ENCODE results near the gene ACOT13. TPM values are rescaled to one million over a fixed set of nuclear protein-coding genes. Genes with fewer than 3 reads are reported as not detected.
"Not testable (repeated sequence)": the region's sequence is repeated elsewhere in the genome, so short reads cannot be mapped to it uniquely, and the experiment has no call there.

Gene ACOT13
- total RNA-seq, 3 donors from 2014 or later (not counting 1 experiment from before 2014, with no cell fraction given): 3.2 to 4.3 (median 4.2) TPM

- H3K36me3 Mint-ChIP-seq: no peaks in the 10 kb centered on the region
- WGBS (ENCODE audit: insufficient coverage): 100% methylated on average over 1 of the region's 1 CpG
- H3K36me3 ChIP-seq (ENCODE audit: control insufficient read depth, insufficient read depth, low read length): no peaks in the 10 kb centered on the region
- H3K9me3 ChIP-seq (ENCODE audit: control insufficient read depth, insufficient read depth, low read length): no peaks in the 10 kb centered on the region
- H3K27me3 Mint-ChIP-seq (ENCODE audit: low read depth in 2 of 2): peaks cover 26 to 56% of the 10 kb centered on the region in 2 donors
- no peak overlapping the region for H3K4me3 Mint-ChIP-seq
- ATAC-seq (no peak), DNase-seq (no peak)
- no peaks in the 10 kb centered on the region for H3K4me1 ChIP-seq (ENCODE audit: control insufficient read depth, insufficient read depth, low read length)
- H3K27ac ChIP-seq (ENCODE audit: low read length): no peak overlapping the region
- no peaks in the 10 kb centered on the region for H3K9me3 Mint-ChIP-seq
- intact Hi-C loops (cut with micrococcal nuclease): no loop called here
- no peak overlapping the region for H3K27ac Mint-ChIP-seq
- H3K4me3 ChIP-seq (ENCODE audit: low read length): no peak overlapping the region
- peaks cover 2% of the 10 kb centered on the region for H3K27me3 ChIP-seq (ENCODE audit: control insufficient read depth, insufficient read depth, low read length)
- TF ChIP-seq, protein P1, sequence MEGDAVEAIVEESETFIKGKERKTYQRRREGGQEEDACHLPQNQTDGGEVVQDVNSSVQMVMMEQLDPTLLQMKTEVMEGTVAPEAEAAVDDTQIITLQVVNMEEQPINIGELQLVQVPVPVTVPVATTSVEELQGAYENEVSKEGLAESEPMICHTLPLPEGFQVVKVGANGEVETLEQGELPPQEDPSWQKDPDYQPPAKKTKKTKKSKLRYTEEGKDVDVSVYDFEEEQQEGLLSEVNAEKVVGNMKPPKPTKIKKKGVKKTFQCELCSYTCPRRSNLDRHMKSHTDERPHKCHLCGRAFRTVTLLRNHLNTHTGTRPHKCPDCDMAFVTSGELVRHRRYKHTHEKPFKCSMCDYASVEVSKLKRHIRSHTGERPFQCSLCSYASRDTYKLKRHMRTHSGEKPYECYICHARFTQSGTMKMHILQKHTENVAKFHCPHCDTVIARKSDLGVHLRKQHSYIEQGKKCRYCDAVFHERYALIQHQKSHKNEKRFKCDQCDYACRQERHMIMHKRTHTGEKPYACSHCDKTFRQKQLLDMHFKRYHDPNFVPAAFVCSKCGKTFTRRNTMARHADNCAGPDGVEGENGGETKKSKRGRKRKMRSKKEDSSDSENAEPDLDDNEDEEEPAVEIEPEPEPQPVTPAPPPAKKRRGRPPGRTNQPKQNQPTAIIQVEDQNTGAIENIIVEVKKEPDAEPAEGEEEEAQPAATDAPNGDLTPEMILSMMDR (IDR thresholded peaks at IDR 0.05): no peak
- no peaks in the 10 kb centered on the region for H3K4me1 Mint-ChIP-seq
Observed at GRCh38 chr6:24632573-24632972, 34.3 kb upstream of the ACOT13 start.

DNA sequence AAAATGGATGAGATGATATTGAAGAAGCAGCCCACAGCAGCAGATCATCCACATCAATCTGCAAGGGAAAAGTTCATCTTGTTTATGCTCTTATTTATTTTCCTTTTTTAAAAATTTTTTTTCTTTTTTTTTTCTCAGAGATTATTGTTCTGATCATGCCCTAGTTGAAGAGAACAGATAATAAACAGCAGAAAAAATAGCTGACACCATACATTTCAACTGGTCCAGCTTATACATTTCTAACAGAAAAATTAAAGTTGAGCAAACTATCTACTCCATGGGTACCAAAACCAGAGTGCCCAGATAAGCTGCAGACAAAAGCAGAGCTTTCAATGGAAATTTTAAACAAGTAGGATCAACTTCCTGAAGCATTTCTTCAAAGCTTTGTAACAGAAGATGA, 30.2 kb upstream of the ACOT13 start:
- H3K9me3 Mint-ChIP-seq: no peaks in the 10 kb centered on the region
- TF ChIP-seq, protein P1 (IDR thresholded peaks at IDR 0.05): no peak
- peaks cover 35 to 61% of the 10 kb centered on the region in 2 donors for H3K27me3 Mint-ChIP-seq (ENCODE audit: low read depth in 2 of 2)
- no peak overlapping the region for H3K4me3 ChIP-seq (ENCODE audit: low read length)
- H3K36me3 Mint-ChIP-seq: no peaks in the 10 kb centered on the region
- H3K4me1 ChIP-seq (ENCODE audit: control insufficient read depth, insufficient read depth, low read length): no peaks in the 10 kb centered on the region
- intact Hi-C loops (cut with micrococcal nuclease): no loop called here
- no peak for ATAC-seq
- no peak for DNase-seq
- H3K9me3 ChIP-seq (ENCODE audit: control insufficient read depth, insufficient read depth, low read length): no peaks in the 10 kb centered on the region
- H3K36me3 ChIP-seq (ENCODE audit: control insufficient read depth, insufficient read depth, low read length): no peaks in the 10 kb centered on the region
- H3K4me1 Mint-ChIP-seq: peaks cover 0 to 5% of the 10 kb centered on the region in 2 donors
- H3K4me3 Mint-ChIP-seq: no peak overlapping the region
- no peak overlapping the region for H3K27ac Mint-ChIP-seq
- H3K27ac ChIP-seq (ENCODE audit: low read length): no peak overlapping the region
- H3K27me3 ChIP-seq (ENCODE audit: control insufficient read depth, insufficient read depth, low read length): peaks cover 5% of the 10 kb centered on the region

DNA sequence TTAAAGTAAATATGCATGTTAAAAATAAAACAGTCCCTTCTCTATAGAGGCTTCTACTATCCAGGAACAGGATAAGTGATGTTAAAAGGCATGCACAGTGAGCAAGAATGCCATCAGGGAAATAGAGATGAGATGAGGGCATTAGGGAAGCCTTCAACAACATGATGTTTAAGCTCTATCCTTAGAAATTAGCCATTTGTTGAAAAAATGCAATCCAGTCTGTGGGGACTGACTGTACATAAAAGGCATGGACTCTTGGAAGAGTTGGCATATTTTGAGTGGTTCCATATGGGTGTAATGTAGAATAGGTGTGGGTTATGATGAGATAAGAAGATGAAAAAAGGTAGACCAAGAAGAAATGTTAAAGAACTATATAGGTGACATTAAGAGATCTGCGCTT, 26.7 kb upstream of the ACOT13 start:
- Histone ChIP-seq H3K4me3 (ENCODE audit: low read length) (no peak overlapping the region), H3K4me1 (ENCODE audit: control insufficient read depth, insufficient read depth, low read length) (no peaks in the 10 kb centered on the region), H3K9me3 (ENCODE audit: control insufficient read depth, insufficient read depth, low read length) (no peaks in the 10 kb centered on the region), H3K27ac (ENCODE audit: low read length) (no peak overlapping the region), H3K36me3 (ENCODE audit: control insufficient read depth, insufficient read depth, low read length) (no peaks in the 10 kb centered on the region), H3K27me3 (ENCODE audit: control insufficient read depth, insufficient read depth, low read length) (peaks cover 20% of the 10 kb centered on the region)
- Mint-ChIP-seq H3K27ac (no peak overlapping the region), H3K4me3 (no peak overlapping the region), H3K36me3 (no peaks in the 10 kb centered on the region), H3K27me3 (ENCODE audit: low read depth in 2 of 2) (peaks cover 31 to 33% of the 10 kb centered on the region in 2 donors), H3K9me3 (no peaks in the 10 kb centered on the region), H3K4me1 (peaks cover 2 to 8% of the 10 kb centered on the region in 2 donors)
- DNase-seq (no peak), ATAC-seq (no peak)
- TF ChIP-seq, protein P1 (IDR thresholded peaks at IDR 0.05): no peak
- intact Hi-C loops (cut with micrococcal nuclease): no loop called here
- no CpG with 5 or more reads among the region's 1 CpG for WGBS (ENCODE audit: insufficient coverage)

DNA sequence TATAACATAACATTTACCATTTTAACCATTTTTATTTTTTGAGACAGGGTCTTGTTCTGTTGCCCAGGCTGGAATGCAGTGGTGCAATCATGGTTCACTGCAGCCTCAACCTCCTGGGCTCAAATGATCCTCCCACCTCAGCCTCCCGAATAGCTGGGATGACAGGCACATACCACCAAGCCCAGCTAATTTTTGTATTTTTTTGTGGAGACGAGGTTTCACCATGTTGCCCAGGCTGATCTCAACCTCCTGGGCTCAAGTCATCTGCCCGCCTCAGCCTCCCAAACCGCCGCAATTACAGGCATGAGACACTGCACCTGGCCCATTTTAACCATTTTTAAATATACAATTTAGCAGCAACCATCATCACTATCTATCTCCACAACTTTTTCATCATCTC, 26.2 kb upstream of the ACOT13 start:
- H3K9me3 Mint-ChIP-seq; intact Hi-C loops (cut with micrococcal nuclease): not testable (repeated sequence)
- WGBS (ENCODE audit: insufficient coverage): 91% methylated on average over 5 of the region's 5 CpGs

More for the DNA sequence above, 26.2 kb upstream of the ACOT13 start:
- not testable (repeated sequence) for H3K36me3 Mint-ChIP-seq; H3K4me1 ChIP-seq (ENCODE audit: control insufficient read depth, insufficient read depth, low read length); H3K4me3 ChIP-seq (ENCODE audit: low read length); H3K9me3 ChIP-seq (ENCODE audit: control insufficient read depth, insufficient read depth, low read length); H3K27ac Mint-ChIP-seq; H3K36me3 ChIP-seq (ENCODE audit: control insufficient read depth, insufficient read depth, low read length); ATAC-seq; DNase-seq; H3K27ac ChIP-seq (ENCODE audit: low read length); H3K4me3 Mint-ChIP-seq
- H3K27me3 Mint-ChIP-seq (ENCODE audit: low read depth in 2 of 2): peaks cover 29 to 36% of the 10 kb centered on the region in 2 donors
- H3K4me1 Mint-ChIP-seq: peaks cover 7 to 12% of the 10 kb centered on the region in 2 donors
- peaks cover 23% of the 10 kb centered on the region for H3K27me3 ChIP-seq (ENCODE audit: control insufficient read depth, insufficient read depth, low read length)

Measured in natural killer cell (primary cell).